Activated CD4-positive, alpha-beta T cell treated with anti-CD3 and anti-CD28 coated beads, Interleukin-2, amount 50 U/mL, for 4 hours (primary cell): ENCODE measurements around the gene CDKL4.
"Not testable (repeated sequence)": the region's sequence is repeated elsewhere in the genome, so short reads cannot be mapped to it uniquely, and the experiment has no call there.

Source experiments
- DNase-seq, 2 experiments: peaks; one replicate each; pipeline ENCODE4 v3.0.0-alpha.2; 2020

The CDKL4 gene

GRCh38 chr2:39140948-39141333, 102.8 kb downstream of the CDKL4 start:
- DNase-seq, result not testable (repeated sequence)

- no peak for DNase-seq
Measured at GRCh38 chr2:39140322-39140847, 103.4 kb downstream of the CDKL4 start.

- no peak for DNase-seq
Measured at GRCh38 chr2:39139511-39140237, 104.1 kb downstream of the CDKL4 start.

GRCh38 chr2:39138837-39139211, 104.9 kb downstream of the CDKL4 start:
- DNase-seq, result no peak

- DNase-seq, result not testable (repeated sequence)
Measured at GRCh38 chr2:39138187-39138836, 105.5 kb downstream of the CDKL4 start.

GRCh38 chr2:39136799-39137198, 107.0 kb downstream of the CDKL4 start:
- no peak for DNase-seq

GRCh38 chr2:39135690-39136259, 108.0 kb downstream of the CDKL4 start:
- DNase-seq, result peak in 1 of 2 experiments; percentile 11

GRCh38 chr2:39133215-39133851, 110.4 kb downstream of the CDKL4 start:
- DNase-seq, result no peak

- peak; percentile 60 to 63 for DNase-seq
Measured at GRCh38 chr2:39128919-39129391, 114.8 kb downstream of the CDKL4 start.

- DNase-seq, result peak; percentile 20 to 31
Measured at GRCh38 chr2:39127973-39128372, 115.8 kb downstream of the CDKL4 start.
